Left hindlimb (tissue), 1 donor: Measurements from ENCODE around the gene MLYCD.

Experiments
- DNase-seq: peaks from one replicate; pipeline ENCODE4 v3.0.0-alpha.2; 2018

The MLYCD gene

GRCh38 chr16:83898463-83899271, at the start of gene MLYCD:
Gene MLYCD, plus strand, starts transcription at chr16:83899115. Its CDS starts 30 bp downstream, at chr16:83899145.
- peak; percentile 90 for DNase-seq

- peak; percentile 49 for DNase-seq
These were observed 49.5 kb upstream of the MLYCD start for GRCh38 chr16:83849421-83849820.

- DNase-seq = no peak
These were observed 48.0 kb upstream of the MLYCD start for GRCh38 chr16:83850947-83851346.

- no peak for DNase-seq
These were observed 47.4 kb upstream of the MLYCD start for GRCh38 chr16:83851473-83851872.

- DNase-seq = no peak
These were observed 46.1 kb upstream of the MLYCD start for GRCh38 chr16:83852774-83853173.

GRCh38 chr16:83853834-83854233, 45.1 kb upstream of the MLYCD start:
- DNase-seq = no peak

GRCh38 chr16:83854420-83854819, 44.5 kb upstream of the MLYCD start:
- DNase-seq = no peak

- DNase-seq = no peak
These were observed 42.1 kb upstream of the MLYCD start for GRCh38 chr16:83856792-83857191.

- DNase-seq = no peak
These were observed 39.6 kb upstream of the MLYCD start for GRCh38 chr16:83859265-83859664.

- no peak for DNase-seq
These were observed 36.3 kb upstream of the MLYCD start for GRCh38 chr16:83862661-83863060.

GRCh38 chr16:83863682-83864081, 35.2 kb upstream of the MLYCD start:
- no peak for DNase-seq

GRCh38 chr16:83870830-83871229, 28.1 kb upstream of the MLYCD start:
- DNase-seq = no peak

GRCh38 chr16:83878838-83879237, 20.1 kb upstream of the MLYCD start:
- no peak for DNase-seq

GRCh38 chr16:83882163-83882885, 16.6 kb upstream of the MLYCD start:
- no peak for DNase-seq

- DNase-seq = no peak
These were observed 12.5 kb upstream of the MLYCD start for GRCh38 chr16:83886199-83886971.

GRCh38 chr16:83887080-83887479, 11.8 kb upstream of the MLYCD start:
- no peak for DNase-seq

- DNase-seq = no peak
These were observed 11.4 kb upstream of the MLYCD start for GRCh38 chr16:83887564-83887963.

- no peak for DNase-seq
These were observed 10.3 kb upstream of the MLYCD start for GRCh38 chr16:83888672-83889044.

- no peak for DNase-seq
These were observed 8.6 kb upstream of the MLYCD start for GRCh38 chr16:83890359-83890758.

- DNase-seq = no peak
These were observed 7.2 kb upstream of the MLYCD start for GRCh38 chr16:83891742-83892141.

GRCh38 chr16:83895243-83895642, 3.7 kb upstream of the MLYCD start:
- DNase-seq = no peak

GRCh38 chr16:83895942-83896341, 3.0 kb upstream of the MLYCD start:
- no peak for DNase-seq

GRCh38 chr16:83899272-83899897, 470 bp downstream of the MLYCD start:
- peak; percentile 58 for DNase-seq
